Activated CD4-positive, alpha-beta T cell treated with anti-CD3 and anti-CD28 coated beads for 24 hours (primary cell): Measurements from ENCODE around the gene NUMA1.

Experiments
- DNase-seq, 2 donors: peaks; one replicate each; pipeline ENCODE4 v3.0.0-alpha.2; 2020; ENCODE audit warnings: low read depth in 2 of 2

Gene NUMA1

GRCh38 chr11:71976551-71976950 is 103.8 kb downstream of the NUMA1 start:
- no peak for DNase-seq

GRCh38 chr11:71971680-71972079 is 108.7 kb downstream of the NUMA1 start:
- DNase-seq, result no peak

DNA sequence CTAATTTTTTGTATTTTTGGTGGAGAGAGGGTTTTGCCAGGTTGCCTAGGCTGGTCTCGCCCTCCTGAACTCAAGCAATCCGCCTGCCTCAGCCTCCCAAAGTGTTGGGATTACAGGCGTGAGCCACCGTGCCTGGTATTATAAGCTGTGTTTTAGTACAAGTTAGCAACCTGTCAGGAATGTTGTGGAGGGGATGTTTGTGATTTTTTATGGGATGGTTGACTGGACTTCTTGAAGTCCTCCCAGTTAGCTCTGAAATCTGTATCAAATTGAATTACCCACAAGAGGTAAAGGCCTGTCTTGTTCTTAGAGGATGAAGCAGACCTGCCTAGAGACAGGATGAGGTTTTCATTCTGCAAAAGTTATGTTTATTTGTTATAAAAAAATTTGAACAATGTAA is 115.7 kb downstream of the NUMA1 start:
- no peak for DNase-seq

- DNase-seq, result no peak
These were observed 116.9 kb downstream of the NUMA1 start for GRCh38 chr11:71963468-71963867.

- DNase-seq, result no peak
These were observed 117.8 kb downstream of the NUMA1 start for GRCh38 chr11:71962428-71963038.

DNA sequence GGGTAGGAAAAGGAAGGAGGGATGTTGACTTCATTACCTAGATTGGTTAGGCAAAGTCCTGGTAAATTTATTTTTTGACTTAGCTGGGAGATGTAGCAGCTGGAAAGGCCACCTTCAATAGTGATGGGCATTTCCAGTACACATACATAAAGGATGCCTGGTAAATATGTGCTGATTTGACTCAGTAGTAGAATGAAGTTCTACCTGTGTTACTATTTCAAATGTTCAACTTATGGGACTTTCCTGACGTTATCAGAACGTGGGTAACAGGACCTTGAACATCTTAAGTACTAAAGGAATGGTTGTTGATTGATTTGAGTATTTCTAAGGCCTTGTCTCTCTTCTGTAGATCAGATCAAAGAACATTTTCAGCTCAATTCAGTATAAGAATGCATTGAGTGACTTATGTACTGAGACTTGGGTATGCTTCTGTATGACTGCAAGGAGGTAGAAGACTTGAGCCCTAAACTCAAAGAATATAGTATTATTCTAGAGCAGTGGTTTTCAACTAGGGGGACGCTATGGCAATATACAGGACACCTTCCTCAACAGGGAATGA is 124.4 kb downstream of the NUMA1 start:
- no peak for DNase-seq
